AG04449 (cell line): ENCODE measurements around the gene RPS6KA1.

Source experiments
- CTCF ChIA-PET: fragments of 350-600 bp; formaldehyde crosslinking; extraction: SDS; loops from one replicate; lab custom pipeline; 2021; ENCODE audit warnings: antibody characterized with exemption; lab: Yijun Ruan, JAX
- POLR2A ChIA-PET: fragments of 400-600, 350-600 bp; formaldehyde crosslinking; extraction: SDS; loops from one replicate; lab custom pipeline; 2020; ENCODE audit warnings: antibody characterized with exemption, inconsistent platforms; lab: Yijun Ruan, JAX
- DNase-seq: peaks from one replicate; pipeline ENCODE4 v3.0.0-alpha.2; 2010; ENCODE audit warnings: low read depth, low spot score
- H3K4me3 ChIP-seq: 2 replicates; pipeline ENCODE4 v1.5.1; 2011; ENCODE audit warnings: low read depth, mild to moderate bottlenecking, control low read depth, low read length
- CTCF ChIP-seq: IDR thresholded peaks from one replicate; pipeline ENCODE4 v1.5.1; 2011; ENCODE audit warnings: mild to moderate bottlenecking, moderate library complexity, low read length, control low read depth, inconsistent platforms; ENCODE audit not compliant: insufficient read depth; ENCODE audit errors: missing control alignments

RPS6KA1 gene

GRCh38 chr1:26535201-26535600, 5.6 kb downstream of the RPS6KA1 start:
- no peak for DNase-seq
- POLR2A ChIA-PET: no interaction called here
- H3K4me3 ChIP-seq: no peak overlapping the region
- CTCF ChIA-PET: interaction anchor here (1.1 to 6.0 kb wide), 3 partner anchors 11 to 35 kb away, joined by 3 to 22 read pairs (median 4); no protein-coding TSS in a partner anchor
- no peak for TF ChIP-seq CTCF

- H3K4me3 ChIP-seq: no peak overlapping the region
- POLR2A ChIA-PET: no interaction called here
- CTCF ChIA-PET: interaction anchor here (0.6 to 6.0 kb wide), 2 partner anchors 10 to 36 kb away, joined by 3 to 22 read pairs; no protein-coding TSS in a partner anchor
These were observed 6.5 kb downstream of the RPS6KA1 start for GRCh38 chr1:26536081-26536480.

GRCh38 chr1:26536521-26536920, 7.0 kb downstream of the RPS6KA1 start:
- no peak for DNase-seq
- POLR2A ChIA-PET: no interaction called here
- H3K4me3 ChIP-seq: no peak overlapping the region
- CTCF ChIA-PET: interaction anchor here (0.6 to 6.0 kb wide), 3 partner anchors 7 to 36 kb away, joined by 3 to 22 read pairs (median 22); partner anchors contain the start of gene RPS6KA1
- TF ChIP-seq CTCF: no peak

More at GRCh38 chr1:26536081-26536480, 6.5 kb downstream of the RPS6KA1 start:
- TF ChIP-seq CTCF: no peak
- no peak for DNase-seq

- CTCF ChIA-PET: interaction anchor here (0.6 to 6.0 kb wide), 17 partner anchors 8 to 327 kb away, joined by 3 to 34 read pairs (median 3); partner anchors contain the start of gene RPS6KA1
- POLR2A ChIA-PET: interaction anchor here (0.9 kb wide), 1 partner anchor 37 kb away, joined by 3 read pairs; no protein-coding TSS in a partner anchor
- DNase-seq: no peak
- TF ChIP-seq CTCF: peak; percentile 40
- H3K4me3 ChIP-seq: no peak overlapping the region
These were observed 8.4 kb downstream of the RPS6KA1 start for GRCh38 chr1:26537951-26538352.

- ChIA-PET POLR2A (interaction anchor here (0.9 kb wide), 1 partner anchor 38 kb away, joined by 3 read pairs; no protein-coding TSS in a partner anchor), CTCF (interaction anchor here (0.6 to 6.0 kb wide), 19 partner anchors 9 to 326 kb away, joined by 3 to 34 read pairs (median 4); partner anchors contain the start of gene RPS6KA1)
- DNase-seq: no peak
- peak; percentile 38 for TF ChIP-seq CTCF
- no peak overlapping the region for H3K4me3 ChIP-seq
These were observed 9.2 kb downstream of the RPS6KA1 start for GRCh38 chr1:26538480-26539412.

GRCh38 chr1:26539722-26540121, 10.2 kb downstream of the RPS6KA1 start:
- CTCF ChIA-PET: interaction anchor here (0.6 to 6.0 kb wide), 8 partner anchors 10 to 92 kb away, joined by 3 to 34 read pairs (median 4); partner anchors contain the start of gene RPS6KA1
- POLR2A ChIA-PET: no interaction called here

More at GRCh38 chr1:26539722-26540121, 10.2 kb downstream of the RPS6KA1 start:
- no peak for TF ChIP-seq CTCF
- DNase-seq: no peak
- no peak overlapping the region for H3K4me3 ChIP-seq
